Measurements from ENCODE around the gene RCSD1.
"Not testable (repeated sequence)": the region's sequence is repeated elsewhere in the genome, so short reads cannot be mapped to it uniquely, and the experiment has no call there.

The RCSD1 gene

GRCh38 chr1:167601442-167602383, 28.3 kb upstream of the RCSD1 start:
- H3K4me3 ChIP-seq (ENCODE audit: low read depth, low read length), result no peak overlapping the region

GRCh38 chr1:167602840-167603239, 27.2 kb upstream of the RCSD1 start:
- H3K27me3 ChIP-seq (replicated peaks), result no peaks in the 10 kb centered on the region
- no peak for DNase-seq
- TF ChIP-seq CTCF (IDR thresholded peaks at IDR 0.05; ENCODE audit: low read depth, low read length, missing control alignments), result no peak
- in situ Hi-C loops (cut with HindIII; ENCODE audit: low pct_ligation_motif_present, low sequenced_read_pairs), result no loop called here
- H3K27ac ChIP-seq, result no peak overlapping the region
- H3K4me3 ChIP-seq (ENCODE audit: low read depth, low read length), result no peak overlapping the region
- no peaks in the 10 kb centered on the region for H3K36me3 ChIP-seq (replicated peaks)

More at GRCh38 chr1:167601442-167602383, 28.3 kb upstream of the RCSD1 start:
- no peaks in the 10 kb centered on the region for H3K27me3 ChIP-seq (replicated peaks)
- in situ Hi-C loops (cut with HindIII; ENCODE audit: low pct_ligation_motif_present, low sequenced_read_pairs), result no loop called here
- H3K27ac ChIP-seq, result no peak overlapping the region
- no peak for DNase-seq
- H3K36me3 ChIP-seq (replicated peaks), result no peaks in the 10 kb centered on the region
- no peak for TF ChIP-seq CTCF (IDR thresholded peaks at IDR 0.05; ENCODE audit: low read depth, low read length, missing control alignments)

- TF ChIP-seq CTCF (IDR thresholded peaks at IDR 0.05; ENCODE audit: low read depth, low read length, missing control alignments), result no peak
- H3K36me3 ChIP-seq (replicated peaks), result no peaks in the 10 kb centered on the region
- no peak overlapping the region for H3K4me3 ChIP-seq (ENCODE audit: low read depth, low read length)
- peak; percentile 6 for DNase-seq
- no peaks in the 10 kb centered on the region for H3K27me3 ChIP-seq (replicated peaks)
- H3K27ac ChIP-seq, result no peak overlapping the region
- in situ Hi-C loops (cut with HindIII; ENCODE audit: low pct_ligation_motif_present, low sequenced_read_pairs), result no loop called here
Observed at GRCh38 chr1:167605576-167605975, 24.5 kb upstream of the RCSD1 start.

- Histone ChIP-seq H3K4me3 (ENCODE audit: low read depth, low read length) (no peak overlapping the region), H3K27ac (no peak overlapping the region), H3K36me3 (replicated peaks) (no peaks in the 10 kb centered on the region), H3K27me3 (replicated peaks) (no peaks in the 10 kb centered on the region)
- TF ChIP-seq CTCF (IDR thresholded peaks at IDR 0.05; ENCODE audit: low read depth, low read length, missing control alignments), result no peak
- in situ Hi-C loops (cut with HindIII; ENCODE audit: low pct_ligation_motif_present, low sequenced_read_pairs), result no loop called here
- no peak for DNase-seq
Observed at GRCh38 chr1:167611983-167612382, 18.0 kb upstream of the RCSD1 start.

GRCh38 chr1:167612587-167613385, 17.2 kb upstream of the RCSD1 start:
- in situ Hi-C loops (cut with HindIII; ENCODE audit: low pct_ligation_motif_present, low sequenced_read_pairs), result no loop called here
- H3K4me3 ChIP-seq (ENCODE audit: low read depth, low read length), result no peak overlapping the region
- DNase-seq, result no peak
- H3K27ac ChIP-seq, result no peak overlapping the region
- no peaks in the 10 kb centered on the region for H3K27me3 ChIP-seq (replicated peaks)
- no peaks in the 10 kb centered on the region for H3K36me3 ChIP-seq (replicated peaks)
- TF ChIP-seq CTCF (IDR thresholded peaks at IDR 0.05; ENCODE audit: low read depth, low read length, missing control alignments), result no peak

- H3K4me3 ChIP-seq (ENCODE audit: low read depth, low read length); in situ Hi-C loops (cut with HindIII; ENCODE audit: low pct_ligation_motif_present, low sequenced_read_pairs); H3K36me3 ChIP-seq (replicated peaks); H3K27me3 ChIP-seq (replicated peaks); H3K27ac ChIP-seq; DNase-seq: not testable (repeated sequence)
Observed at GRCh38 chr1:167613984-167614383, 16.0 kb upstream of the RCSD1 start.
